GM10266 (cell line): ENCODE data around the gene TNK2.

ENCODE experiments used
- DNase-seq: peaks from one replicate; pipeline ENCODE4 v3.0.0; 2012; ENCODE audit errors: extremely low spot score
- CTCF ChIP-seq: IDR thresholded peaks from 2 replicates; pipeline ENCODE4 v1.5.1; 2012; ENCODE audit warnings: mild to moderate bottlenecking, low read depth; ENCODE audit not compliant: control insufficient read depth, insufficient read depth; ENCODE audit errors: missing control alignments

The TNK2 gene

GRCh38 chr3:195813916-195814640, 94.3 kb downstream of the TNK2 start:
- no peak for DNase-seq
- TF ChIP-seq CTCF = no peak
